Measurements from ENCODE around the gene IFI27. TPM values are rescaled to one million over a fixed set of nuclear protein-coding genes. Genes with fewer than 3 reads are reported as not detected.
A peak's percentile ranks its signal among the peaks of the same experiment; 100 is the strongest.

The IFI27 gene
- total RNA-seq, 1 experiment from 2014 or later, result 2.3 TPM

DNA sequence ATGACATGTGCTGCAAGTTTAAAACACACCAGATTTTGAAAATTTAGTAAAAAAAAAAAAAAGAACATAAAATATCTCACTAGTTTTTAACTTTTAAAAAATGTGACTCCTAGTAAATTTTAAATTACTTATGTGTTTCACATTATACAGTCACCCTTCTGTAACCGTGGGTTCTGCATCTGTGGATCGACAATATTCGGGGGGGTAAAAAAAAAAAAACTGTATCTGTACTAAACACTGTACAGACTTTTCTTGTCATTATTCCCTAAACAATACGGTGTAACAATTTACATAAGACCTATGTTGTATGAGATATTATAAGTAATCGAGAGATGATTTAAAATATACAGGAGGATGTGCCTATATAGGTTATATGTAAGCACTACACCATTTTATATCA is 32.7 kb upstream of the IFI27 start:
- peaks cover 14% of the 10 kb centered on the region for H3K36me3 ChIP-seq (ENCODE audit: control insufficient read depth, insufficient read depth, low read length)
- DNase-seq (ENCODE audit: low read depth, low spot score) (no peak), ATAC-seq (no peak)
- CTCF ChIA-PET, result no interaction called here
- no peak overlapping the region for H3K27ac ChIP-seq (ENCODE audit: low read length)
- H3K27me3 ChIP-seq (ENCODE audit: control insufficient read depth, insufficient read depth, low read length), result no peaks in the 10 kb centered on the region
- TF ChIP-seq TCF7L2 (IDR thresholded peaks at IDR 0.05; ENCODE audit: low read depth, low read length) (no peak), POLR2AphosphoS5 (IDR thresholded peaks at IDR 0.05; ENCODE audit: low read depth, low read length) (no peak)
- peaks cover 34% of the 10 kb centered on the region; the same call in 1 of the 2 replicates for H3K9me3 ChIP-seq (ENCODE audit: control insufficient read depth, insufficient read depth, low read depth, low read length)
- intact Hi-C loops (cut with micrococcal nuclease; ENCODE audit: unreplicated experiment), result no loop called here
- in situ Hi-C loops (cut with HindIII; ENCODE audit: low pct_unique_long_range_greater_than_20kb, low sequenced_read_pairs), result no loop called here
- H3K4me3 ChIP-seq (ENCODE audit: low read depth in 2 of 2, low read length in 2 of 2), result no peak overlapping the region
- POLR2A ChIA-PET, result no interaction called here
- peaks cover 8% of the 10 kb centered on the region for H3K4me1 ChIP-seq (ENCODE audit: control insufficient read depth, insufficient read depth, low read length)
- no TSS peak for BruUV-seq (replicated peaks)

DNA sequence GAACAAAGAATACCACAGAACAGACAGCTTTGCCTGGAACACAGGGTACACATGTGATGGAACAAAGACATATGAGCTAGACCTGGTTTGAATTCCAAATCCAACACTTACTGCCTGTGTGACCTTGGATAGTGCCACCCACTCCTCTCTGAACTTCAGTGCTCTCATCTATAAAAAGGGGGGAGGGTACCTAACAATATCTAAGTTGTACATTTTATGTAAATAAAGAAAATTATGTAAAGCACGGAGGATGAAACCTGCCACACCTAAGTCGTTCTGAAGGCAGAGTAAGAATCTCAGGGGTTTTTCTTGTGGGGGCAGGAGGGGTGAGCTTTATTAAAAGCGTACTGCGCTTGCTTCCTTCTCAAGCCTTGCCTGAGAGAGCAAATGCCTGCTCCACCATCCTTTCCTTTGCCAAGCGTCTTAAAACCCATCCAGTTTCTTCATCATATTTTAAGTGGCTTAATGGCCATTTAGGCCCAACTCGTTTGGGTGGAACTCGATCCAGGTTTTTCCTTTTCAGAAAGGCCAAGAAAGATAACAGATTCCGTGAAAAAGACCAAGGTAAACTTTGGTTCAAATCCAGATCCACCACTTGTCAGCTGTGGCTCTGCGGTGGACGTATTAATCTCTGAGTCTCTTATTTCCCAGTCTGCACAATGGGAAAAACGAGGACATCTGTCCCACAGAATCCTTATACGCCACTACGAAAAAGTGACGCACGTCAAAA is 30.5 kb upstream of the IFI27 start:
- Histone ChIP-seq H3K4me3 (ENCODE audit: low read depth in 2 of 2, low read length in 2 of 2) (peak overlapping the region; percentile 84 to 96), H3K27me3 (ENCODE audit: control insufficient read depth, insufficient read depth, low read length) (no peaks in the 10 kb centered on the region), H3K4me1 (ENCODE audit: control insufficient read depth, insufficient read depth, low read length) (peaks cover 8% of the 10 kb centered on the region), H3K9me3 (ENCODE audit: control insufficient read depth, insufficient read depth, low read depth, low read length) (peaks cover 24% of the 10 kb centered on the region; the same call in 1 of the 2 replicates), H3K27ac (ENCODE audit: low read length) (peak overlapping the region; percentile 82), H3K36me3 (ENCODE audit: control insufficient read depth, insufficient read depth, low read length) (peaks cover 14% of the 10 kb centered on the region)
- intact Hi-C loops (cut with micrococcal nuclease; ENCODE audit: unreplicated experiment) (no loop called here), in situ Hi-C loops (cut with HindIII; ENCODE audit: low pct_unique_long_range_greater_than_20kb, low sequenced_read_pairs) (no loop called here)
- DNase-seq (ENCODE audit: low read depth, low spot score) (no peak), ATAC-seq (no peak)
- POLR2A ChIA-PET, result no interaction called here
- TF ChIP-seq REST (IDR thresholded peaks at IDR 0.05; ENCODE audit: insufficient read depth in 1 of 2, low read depth in 2 of 2, low read length in 1 of 2) (no peak), TCF7L2 (IDR thresholded peaks at IDR 0.05; ENCODE audit: low read depth, low read length) (no peak), POLR2AphosphoS5 (IDR thresholded peaks at IDR 0.05; ENCODE audit: low read depth, low read length) (no peak), SIN3A (IDR thresholded peaks at IDR 0.05; ENCODE audit: borderline replicate concordance, insufficient read depth, low read depth, low read length) (no peak)
- TF ChIP-seq, protein P1, sequence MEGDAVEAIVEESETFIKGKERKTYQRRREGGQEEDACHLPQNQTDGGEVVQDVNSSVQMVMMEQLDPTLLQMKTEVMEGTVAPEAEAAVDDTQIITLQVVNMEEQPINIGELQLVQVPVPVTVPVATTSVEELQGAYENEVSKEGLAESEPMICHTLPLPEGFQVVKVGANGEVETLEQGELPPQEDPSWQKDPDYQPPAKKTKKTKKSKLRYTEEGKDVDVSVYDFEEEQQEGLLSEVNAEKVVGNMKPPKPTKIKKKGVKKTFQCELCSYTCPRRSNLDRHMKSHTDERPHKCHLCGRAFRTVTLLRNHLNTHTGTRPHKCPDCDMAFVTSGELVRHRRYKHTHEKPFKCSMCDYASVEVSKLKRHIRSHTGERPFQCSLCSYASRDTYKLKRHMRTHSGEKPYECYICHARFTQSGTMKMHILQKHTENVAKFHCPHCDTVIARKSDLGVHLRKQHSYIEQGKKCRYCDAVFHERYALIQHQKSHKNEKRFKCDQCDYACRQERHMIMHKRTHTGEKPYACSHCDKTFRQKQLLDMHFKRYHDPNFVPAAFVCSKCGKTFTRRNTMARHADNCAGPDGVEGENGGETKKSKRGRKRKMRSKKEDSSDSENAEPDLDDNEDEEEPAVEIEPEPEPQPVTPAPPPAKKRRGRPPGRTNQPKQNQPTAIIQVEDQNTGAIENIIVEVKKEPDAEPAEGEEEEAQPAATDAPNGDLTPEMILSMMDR (IDR thresholded peaks at IDR 0.05), result no peak
- CTCF ChIA-PET, result no interaction called here
- BruUV-seq (replicated peaks), result no TSS peak

All from Panc1 (cell line).